SK-N-SH treated with all-trans-retinoic acid at 6 μM for 48 hours (cell line): ENCODE results near the gene MED15.
A peak's percentile ranks its signal among the peaks of the same experiment; 100 is the strongest.

Experiments
- ATAC-seq: fragments of 200-7000 bp; cut with Tn5 transposase; 3 replicates; pipeline ENCODE4 v1.9.1; 2020; ENCODE audit warnings: mild to moderate bottlenecking, moderate library complexity
- ARNTL ChIP-seq: fragments of 450-650 bp; formaldehyde crosslinking; IDR thresholded peaks from 2 replicates; pipeline ENCODE4 v1.5.0; 2020; ENCODE audit warnings: low read depth, mild to moderate bottlenecking, moderate library complexity, borderline replicate concordance
- BACH2 ChIP-seq: fragments of 250-450 bp; sonication (Bioruptor Pico); IDR thresholded peaks from 2 replicates; pipeline ENCODE4 v1.9.0; 2021; ENCODE audit warnings: mild to moderate bottlenecking, borderline replicate concordance
- CSDC2 ChIP-seq: fragments of 250-450 bp; sonication (Bioruptor Pico); IDR thresholded peaks from 2 replicates; pipeline ENCODE4 v1.5.0; 2020; ENCODE audit warnings: mild to moderate bottlenecking, moderate library complexity
- GLIS3 ChIP-seq: fragments of 250-450 bp; sonication (Bioruptor Pico); IDR thresholded peaks from 2 replicates; pipeline ENCODE4 v1.5.0; 2020; ENCODE audit warnings: mild to moderate bottlenecking, moderate library complexity
- ISL1 ChIP-seq: fragments of 250-450 bp; sonication (Bioruptor Pico); IDR thresholded peaks from 2 replicates; pipeline ENCODE4 v2.1.2; 2022; ENCODE audit warnings: mild to moderate bottlenecking, moderate library complexity
- OSR1 ChIP-seq: fragments of 250-450 bp; sonication (Bioruptor Pico); IDR thresholded peaks from 2 replicates; pipeline ENCODE4 v1.8.0; 2022; ENCODE audit warnings: moderate library complexity, mild to moderate bottlenecking, inconsistent platforms
- PATZ1 ChIP-seq: fragments of 250-450 bp; sonication (Bioruptor Pico); IDR thresholded peaks from 2 replicates; pipeline ENCODE4 v1.8.0; 2020; ENCODE audit warnings: mild to moderate bottlenecking, moderate library complexity, borderline replicate concordance
- RARB ChIP-seq: fragments of 250-450 bp; sonication (Bioruptor Pico); IDR thresholded peaks from 2 replicates; pipeline ENCODE4 v1.8.0; 2021; ENCODE audit warnings: mild to moderate bottlenecking, moderate library complexity
- TOX ChIP-seq: fragments of 250-450 bp; sonication (Bioruptor Pico); IDR thresholded peaks from 2 replicates; pipeline ENCODE4 v1.8.0; 2021; ENCODE audit warnings: mild to moderate bottlenecking, moderate library complexity, borderline replicate concordance
- ZC3H10 ChIP-seq: fragments of 250-450 bp; sonication (Bioruptor Pico); IDR thresholded peaks from 2 replicates; pipeline ENCODE4 v1.5.1; 2021; ENCODE audit warnings: mild to moderate bottlenecking, moderate library complexity
- ZFP30 ChIP-seq: fragments of 450-650 bp; formaldehyde crosslinking; IDR thresholded peaks from 2 replicates; pipeline ENCODE4 v1.5.0; 2022; ENCODE audit warnings: mild to moderate bottlenecking, moderate library complexity
- ZNF565 ChIP-seq: fragments of 450-650 bp; formaldehyde crosslinking; conservative IDR thresholded peaks from 2 replicates; pipeline ENCODE4 v1.5.0; 2020; ENCODE audit warnings: low read depth, mild to moderate bottlenecking, moderate library complexity
- ZNF70 ChIP-seq: fragments of 450-650 bp; formaldehyde crosslinking; IDR thresholded peaks from 2 replicates; pipeline ENCODE4 v1.5.0; 2020; ENCODE audit warnings: mild to moderate bottlenecking, moderate library complexity
- ZNF8 ChIP-seq: fragments of 450-650 bp; formaldehyde crosslinking; IDR thresholded peaks from 2 replicates; pipeline ENCODE4 v1.5.0; 2020; ENCODE audit warnings: mild to moderate bottlenecking, moderate library complexity
- TF ChIP-seq, protein P1 (sequence below): fragments of 250-450 bp; sonication (Bioruptor Pico); IDR thresholded peaks from 2 replicates; pipeline ENCODE4 v1.5.1; 2021; ENCODE audit warnings: mild to moderate bottlenecking, moderate library complexity
- TF ChIP-seq, protein P2 (sequence below): fragments of 250-450 bp; sonication (Bioruptor Pico); IDR thresholded peaks from 2 replicates; pipeline ENCODE4 v1.8.0; 2021; ENCODE audit warnings: low read depth, mild to moderate bottlenecking, moderate library complexity, borderline replicate concordance
- TF ChIP-seq, protein P3 (sequence below): fragments of 250-450 bp; sonication (Bioruptor Pico); IDR thresholded peaks from 2 replicates; pipeline ENCODE4 v1.5.0; 2020; ENCODE audit warnings: mild to moderate bottlenecking, moderate library complexity

Gene MED15

DNA sequence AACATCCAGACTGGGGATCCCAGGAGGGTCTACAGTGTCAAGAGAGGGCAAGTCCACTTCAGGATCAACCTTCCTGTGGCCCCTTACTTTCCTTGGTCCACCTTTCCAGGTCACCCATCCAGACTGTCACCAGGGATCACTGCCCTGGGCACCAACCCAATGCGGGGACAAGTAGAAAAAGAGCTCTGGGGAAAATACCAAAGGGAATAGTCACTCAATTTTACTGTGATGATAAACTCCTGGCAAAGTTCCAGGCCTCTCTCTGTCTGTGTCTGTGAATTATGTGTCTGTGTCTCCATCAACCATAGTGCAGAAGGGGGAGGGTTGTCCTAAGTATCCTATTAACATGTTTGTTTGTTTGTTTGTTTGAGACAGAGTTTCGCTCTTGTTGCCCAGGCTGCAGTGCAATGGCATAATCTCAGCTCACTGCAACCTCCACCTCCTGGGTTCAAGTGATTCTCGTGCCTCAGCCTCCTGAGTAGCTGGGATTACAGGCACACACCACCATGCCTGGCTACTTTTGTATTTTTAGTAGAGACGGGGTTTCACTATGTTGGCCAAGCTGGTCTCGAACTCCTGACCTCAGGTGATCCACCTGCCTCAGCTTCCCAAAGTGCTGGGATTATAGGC lies 3.0 kb upstream of the MED15 start:
- peak; percentile 15 for ATAC-seq
- 0 out of 2 replicates have a peak, but pooled peaks have one; percentile 21 for TF ChIP-seq ISL1

GRCh38 chr22:20506543-20507252 lies 712 bp upstream of the MED15 start:
- no peak for ATAC-seq
- no peak for TF ChIP-seq ZNF565 (CRISPR knock-in tag)
- no peak for TF ChIP-seq GLIS3
- no peak for TF ChIP-seq RARB (CRISPR knock-in tag)
- no peak for TF ChIP-seq ARNTL (CRISPR knock-in tag)
- no peak for TF ChIP-seq TOX
- TF ChIP-seq OSR1 (CRISPR knock-in tag): no peak
- no peak for TF ChIP-seq CSDC2 (CRISPR knock-in tag)
- TF ChIP-seq ZNF8: no peak

DNA sequence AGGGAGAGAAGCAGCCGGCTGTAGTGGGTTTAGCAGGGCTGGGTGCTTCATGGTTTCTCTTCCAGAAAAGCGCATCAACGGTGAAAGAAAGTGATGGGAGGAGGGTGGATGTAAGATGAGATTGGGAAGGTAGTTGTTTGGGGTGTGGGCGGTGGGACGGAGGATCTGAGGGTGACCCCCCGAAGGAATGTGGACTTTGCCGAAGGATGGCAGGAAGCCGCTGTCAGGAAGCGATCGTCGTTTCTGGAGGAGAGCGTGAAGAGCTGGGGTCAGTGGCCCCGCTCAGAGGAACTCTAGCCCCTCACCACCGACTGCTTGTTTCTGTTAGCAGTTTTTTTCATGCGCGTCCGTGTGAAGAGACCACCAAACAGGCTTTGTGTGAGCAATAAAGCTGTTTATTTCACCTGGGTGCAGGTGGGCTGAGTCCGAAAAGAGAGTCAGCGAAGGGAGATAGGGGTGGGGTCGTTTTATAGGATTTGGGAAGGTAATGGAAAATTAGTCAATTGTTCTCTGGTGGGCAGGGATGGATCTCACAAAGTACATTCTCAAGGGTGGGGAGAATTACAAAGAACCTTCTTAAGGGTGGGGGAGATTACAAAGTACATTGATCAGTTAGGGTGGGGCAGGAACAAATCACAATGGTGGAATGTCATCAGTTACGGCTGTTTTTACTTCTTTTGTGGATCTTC lies 801 bp downstream of the MED15 start:
- ATAC-seq: peak; percentile 1; the same call in 2 of the 3 replicates

DNA sequence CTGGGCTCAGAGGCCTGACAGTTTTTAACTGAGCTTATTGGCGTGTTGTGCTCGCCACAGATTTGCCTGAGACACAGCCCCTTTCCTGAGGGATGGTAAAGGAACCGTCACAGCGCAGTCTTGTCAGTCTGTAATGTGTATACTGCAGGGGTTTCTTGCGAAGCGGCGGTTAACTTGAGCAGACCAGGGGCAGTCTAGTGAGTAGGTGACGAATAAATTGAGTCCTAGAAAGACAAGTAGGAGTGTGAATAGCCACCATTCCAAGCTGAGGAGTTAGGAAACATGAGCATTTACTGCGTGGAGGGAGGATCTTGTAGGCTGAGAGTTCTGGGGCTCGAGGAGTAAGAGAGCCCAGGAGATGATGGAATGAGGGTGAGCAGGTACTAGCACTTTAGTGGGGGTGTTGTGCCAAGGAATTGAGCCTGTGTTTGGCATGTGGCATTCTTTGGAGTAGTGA lies 1.4 kb downstream of the MED15 start:
- TF ChIP-seq, protein P1, sequence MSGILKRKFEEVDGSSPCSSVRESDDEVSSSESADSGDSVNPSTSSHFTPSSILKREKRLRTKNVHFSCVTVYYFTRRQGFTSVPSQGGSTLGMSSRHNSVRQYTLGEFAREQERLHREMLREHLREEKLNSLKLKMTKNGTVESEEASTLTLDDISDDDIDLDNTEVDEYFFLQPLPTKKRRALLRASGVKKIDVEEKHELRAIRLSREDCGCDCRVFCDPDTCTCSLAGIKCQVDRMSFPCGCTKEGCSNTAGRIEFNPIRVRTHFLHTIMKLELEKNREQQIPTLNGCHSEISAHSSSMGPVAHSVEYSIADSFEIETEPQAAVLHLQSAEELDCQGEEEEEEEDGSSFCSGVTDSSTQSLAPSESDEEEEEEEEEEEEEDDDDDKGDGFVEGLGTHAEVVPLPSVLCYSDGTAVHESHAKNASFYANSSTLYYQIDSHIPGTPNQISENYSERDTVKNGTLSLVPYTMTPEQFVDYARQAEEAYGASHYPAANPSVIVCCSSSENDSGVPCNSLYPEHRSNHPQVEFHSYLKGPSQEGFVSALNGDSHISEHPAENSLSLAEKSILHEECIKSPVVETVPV: no peak
- TF ChIP-seq BACH2 (CRISPR knock-in tag) (no peak), ZC3H10 (CRISPR knock-in tag) (no peak), ARNTL (CRISPR knock-in tag) (no peak), ZFP30 (CRISPR knock-in tag) (no peak), ZNF70 (CRISPR knock-in tag) (no peak), GLIS3 (no peak), PATZ1 (CRISPR knock-in tag) (no peak)
- TF ChIP-seq, protein P2, sequence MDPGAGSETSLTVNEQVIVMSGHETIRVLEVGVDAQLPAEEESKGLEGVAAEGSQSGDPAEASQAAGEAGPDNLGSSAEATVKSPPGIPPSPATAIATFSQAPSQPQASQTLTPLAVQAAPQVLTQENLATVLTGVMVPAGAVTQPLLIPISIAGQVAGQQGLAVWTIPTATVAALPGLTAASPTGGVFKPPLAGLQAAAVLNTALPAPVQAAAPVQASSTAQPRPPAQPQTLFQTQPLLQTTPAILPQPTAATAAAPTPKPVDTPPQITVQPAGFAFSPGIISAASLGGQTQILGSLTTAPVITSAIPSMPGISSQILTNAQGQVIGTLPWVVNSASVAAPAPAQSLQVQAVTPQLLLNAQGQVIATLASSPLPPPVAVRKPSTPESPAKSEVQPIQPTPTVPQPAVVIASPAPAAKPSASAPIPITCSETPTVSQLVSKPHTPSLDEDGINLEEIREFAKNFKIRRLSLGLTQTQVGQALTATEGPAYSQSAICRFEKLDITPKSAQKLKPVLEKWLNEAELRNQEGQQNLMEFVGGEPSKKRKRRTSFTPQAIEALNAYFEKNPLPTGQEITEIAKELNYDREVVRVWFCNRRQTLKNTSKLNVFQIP (CRISPR knock-in tag): no peak
- TF ChIP-seq, protein P3, sequence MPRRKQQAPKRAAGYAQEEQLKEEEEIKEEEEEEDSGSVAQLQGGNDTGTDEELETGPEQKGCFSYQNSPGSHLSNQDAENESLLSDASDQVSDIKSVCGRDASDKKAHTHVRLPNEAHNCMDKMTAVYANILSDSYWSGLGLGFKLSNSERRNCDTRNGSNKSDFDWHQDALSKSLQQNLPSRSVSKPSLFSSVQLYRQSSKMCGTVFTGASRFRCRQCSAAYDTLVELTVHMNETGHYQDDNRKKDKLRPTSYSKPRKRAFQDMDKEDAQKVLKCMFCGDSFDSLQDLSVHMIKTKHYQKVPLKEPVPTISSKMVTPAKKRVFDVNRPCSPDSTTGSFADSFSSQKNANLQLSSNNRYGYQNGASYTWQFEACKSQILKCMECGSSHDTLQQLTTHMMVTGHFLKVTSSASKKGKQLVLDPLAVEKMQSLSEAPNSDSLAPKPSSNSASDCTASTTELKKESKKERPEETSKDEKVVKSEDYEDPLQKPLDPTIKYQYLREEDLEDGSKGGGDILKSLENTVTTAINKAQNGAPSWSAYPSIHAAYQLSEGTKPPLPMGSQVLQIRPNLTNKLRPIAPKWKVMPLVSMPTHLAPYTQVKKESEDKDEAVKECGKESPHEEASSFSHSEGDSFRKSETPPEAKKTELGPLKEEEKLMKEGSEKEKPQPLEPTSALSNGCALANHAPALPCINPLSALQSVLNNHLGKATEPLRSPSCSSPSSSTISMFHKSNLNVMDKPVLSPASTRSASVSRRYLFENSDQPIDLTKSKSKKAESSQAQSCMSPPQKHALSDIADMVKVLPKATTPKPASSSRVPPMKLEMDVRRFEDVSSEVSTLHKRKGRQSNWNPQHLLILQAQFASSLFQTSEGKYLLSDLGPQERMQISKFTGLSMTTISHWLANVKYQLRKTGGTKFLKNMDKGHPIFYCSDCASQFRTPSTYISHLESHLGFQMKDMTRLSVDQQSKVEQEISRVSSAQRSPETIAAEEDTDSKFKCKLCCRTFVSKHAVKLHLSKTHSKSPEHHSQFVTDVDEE (CRISPR knock-in tag): no peak

More for the DNA sequence above, 1.4 kb downstream of the MED15 start:
- peak; percentile 5; the same call in 2 of the 3 replicates for ATAC-seq
